Suppressor macrophage treated with lipopolysaccharide for 1 hour (primary cell): ENCODE measurements around the gene CDH19.
A peak's percentile ranks its signal among the peaks of the same experiment; 100 is the strongest.
"Not testable (repeated sequence)": the region's sequence is repeated elsewhere in the genome, so short reads cannot be mapped to it uniquely, and the experiment has no call there.

Experiments used
- DNase-seq, 3 donors: peaks; one replicate each; pipeline ENCODE4 v3.0.0-alpha.2; 2020 to 2022

Gene CDH19

GRCh38 chr18:66564236-66564635 is 39.7 kb downstream of the CDH19 start:
- DNase-seq, result no peak

GRCh38 chr18:66562279-66562678 is 41.6 kb downstream of the CDH19 start:
- no peak for DNase-seq

GRCh38 chr18:66560094-66560493 is 43.8 kb downstream of the CDH19 start:
- DNase-seq, result peak; percentile 63 to 71 (median 68)

- DNase-seq, result no peak
Observed at GRCh38 chr18:66558773-66559172, 45.1 kb downstream of the CDH19 start.

- DNase-seq, result no peak
Observed at GRCh38 chr18:66557091-66557490, 46.8 kb downstream of the CDH19 start.

GRCh38 chr18:66555585-66555984 is 48.3 kb downstream of the CDH19 start:
- DNase-seq, result no peak

GRCh38 chr18:66553824-66554223 is 50.1 kb downstream of the CDH19 start:
- no peak for DNase-seq

GRCh38 chr18:66550366-66550765 is 53.5 kb downstream of the CDH19 start:
- DNase-seq, result no peak

GRCh38 chr18:66548747-66549146 is 55.1 kb downstream of the CDH19 start:
- no peak for DNase-seq

GRCh38 chr18:66534110-66534509 is 69.8 kb downstream of the CDH19 start:
- no peak for DNase-seq

- DNase-seq, result no peak
Observed at GRCh38 chr18:66533693-66534092, 70.2 kb downstream of the CDH19 start.

- no peak for DNase-seq
Observed at GRCh38 chr18:66523219-66523991, 80.5 kb downstream of the CDH19 start.

GRCh38 chr18:66513996-66514395 is 89.9 kb downstream of the CDH19 start:
- no peak for DNase-seq

GRCh38 chr18:66511792-66512191 is 92.1 kb downstream of the CDH19 start:
- DNase-seq, result peak in 2 of 3 donors; percentile 2 to 7

- no peak for DNase-seq
Observed at GRCh38 chr18:66511289-66511688, 92.6 kb downstream of the CDH19 start.

GRCh38 chr18:66510357-66511045 is 93.4 kb downstream of the CDH19 start:
- DNase-seq, result no peak

GRCh38 chr18:66508937-66509336 is 95.0 kb downstream of the CDH19 start:
- DNase-seq, result no peak

GRCh38 chr18:66506178-66506577 is 97.7 kb downstream of the CDH19 start:
- DNase-seq, result no peak

- no peak for DNase-seq
Observed at GRCh38 chr18:66497351-66497750, 106.5 kb downstream of the CDH19 start.

GRCh38 chr18:66495844-66496243 is 108.0 kb downstream of the CDH19 start:
- peak; percentile 27 to 39 (median 39) for DNase-seq

- no peak for DNase-seq
Observed at GRCh38 chr18:66473882-66474281, 130.0 kb downstream of the CDH19 start.

- not testable (repeated sequence) for DNase-seq
Observed at GRCh38 chr18:66466184-66466583, 137.7 kb downstream of the CDH19 start.

- DNase-seq, result no peak
Observed at GRCh38 chr18:66461344-66461743, 142.5 kb downstream of the CDH19 start.

- no peak for DNase-seq
Observed at GRCh38 chr18:66457245-66457644, 146.6 kb downstream of the CDH19 start.
